IMR-90 (cell line): ENCODE results near the gene ARHGAP21. TPM values are rescaled to one million over a fixed set of nuclear protein-coding genes. Genes with fewer than 3 reads are reported as not detected.

ENCODE experiments used
- ATAC-seq: fragments of 200-7000 bp; cut with Tn5 transposase; 2 replicates; pipeline ENCODE4 v1.9.1; 2020; ENCODE audit warnings: low read depth, mild to moderate bottlenecking, moderate library complexity
- BruUV-seq: library from RNA; stranded (reverse); fragments of 400-500 nt; replicated peaks from 2 replicates; lab custom pipeline; 2021; lab: Mats Ljungman, UMichigan
- CTCF ChIA-PET: fragments of 300-600 bp; formaldehyde crosslinking; extraction: SDS; loops from one replicate; lab custom pipeline; 2021; ENCODE audit warnings: antibody characterized with exemption; lab: Yijun Ruan, JAX
- POLR2A ChIA-PET: fragments of 300-600 bp; sonication (Branson Sonifier 250); formaldehyde crosslinking; loops from one replicate; lab custom pipeline; 2022; ENCODE audit warnings: antibody characterized with exemption; ENCODE audit not compliant: unreplicated experiment; lab: Charles Lee
- DNase-seq: peaks from one replicate; pipeline ENCODE4 v3.0.0; 2013
- H2AFZ ChIP-seq: replicated peaks from 2 replicates; pipeline ENCODE3; 2013; ENCODE audit warnings: low read length, mild to moderate bottlenecking; ENCODE audit not compliant: poor library complexity
- H2AK5ac ChIP-seq: 2 replicates; pipeline ENCODE4 v1.6.1; 2013; ENCODE audit warnings: low read depth, low read length, inconsistent platforms
- H2AK9ac ChIP-seq: replicated peaks from 2 replicates; pipeline ENCODE3; 2013; ENCODE audit warnings: mild to moderate bottlenecking, low read depth, low read length, moderate library complexity; ENCODE audit not compliant: poor library complexity
- H2BK120ac ChIP-seq: 2 replicates; pipeline ENCODE4 v1.6.1; 2013; ENCODE audit warnings: low read depth, low read length, inconsistent platforms
- H2BK15ac ChIP-seq: 3 replicates; pipeline ENCODE4 v1.6.1; 2013; ENCODE audit warnings: low read depth, low read length, inconsistent platforms
- H2BK20ac ChIP-seq: 2 replicates; pipeline ENCODE4 v1.6.1; 2013; ENCODE audit warnings: low read depth, mild to moderate bottlenecking, inconsistent platforms, low read length, moderate library complexity
- H2BK5ac ChIP-seq: 2 replicates; pipeline ENCODE4 v1.6.1; 2013; ENCODE audit warnings: mild to moderate bottlenecking, low read depth, low read length, inconsistent platforms; ENCODE audit not compliant: poor library complexity, severe bottlenecking
- H3K14ac ChIP-seq: replicated peaks from 2 replicates; pipeline ENCODE4 v1.6.1; 2013; ENCODE audit warnings: low read depth, low read length, inconsistent platforms
- H3K18ac ChIP-seq: 2 replicates; pipeline ENCODE4 v1.6.1; 2013; ENCODE audit warnings: low read depth, low read length, control low read depth
- H3K23ac ChIP-seq: 2 replicates; pipeline ENCODE4 v1.6.1; 2013; ENCODE audit warnings: low read depth, low read length, inconsistent platforms
- H3K27ac ChIP-seq: 2 replicates; pipeline ENCODE4 v1.5.1; 2013; ENCODE audit warnings: mild to moderate bottlenecking, control low read depth, low read length; ENCODE audit not compliant: insufficient read depth
- H3K27me3 ChIP-seq: 2 replicates; pipeline ENCODE4 v1.6.1; 2013; ENCODE audit warnings: low read length; ENCODE audit not compliant: control insufficient read depth, insufficient read depth
- H3K36me3 ChIP-seq: 2 replicates; pipeline ENCODE4 v1.6.1; 2013; ENCODE audit warnings: low read length, mixed read lengths; ENCODE audit not compliant: control insufficient read depth, insufficient read depth
- H3K4ac ChIP-seq: 2 replicates; pipeline ENCODE4 v1.6.1; 2013; ENCODE audit warnings: low read depth, low read length, inconsistent platforms
- H3K4me1 ChIP-seq: 2 replicates; pipeline ENCODE4 v1.6.1; 2013; ENCODE audit warnings: low read length, mixed read lengths; ENCODE audit not compliant: control insufficient read depth, insufficient read depth
- H3K4me2 ChIP-seq: 2 replicates; pipeline ENCODE4 v1.6.1; 2013; ENCODE audit warnings: low read depth, mild to moderate bottlenecking, control low read depth, low read length, moderate library complexity
- H3K4me3 ChIP-seq: 2 replicates; pipeline ENCODE4 v1.5.1; 2013; ENCODE audit warnings: low read depth, mild to moderate bottlenecking, control low read depth, low read length, moderate library complexity; ENCODE audit not compliant: insufficient read depth
- H3K56ac ChIP-seq: 2 replicates; pipeline ENCODE4 v1.6.1; 2013; ENCODE audit warnings: low read length, inconsistent platforms; ENCODE audit not compliant: insufficient read depth; ENCODE audit errors: extremely low read depth
- H3K79me1 ChIP-seq, 2 experiments: 2 replicates each; pipeline ENCODE4 v1.6.1; 2013; ENCODE audit warnings: low read length in 2 of 2, inconsistent platforms in 1 of 2, low read depth in 1 of 2
- H3K9ac ChIP-seq: 2 replicates; pipeline ENCODE4 v1.6.1; 2013; ENCODE audit warnings: low read depth, low read length, control low read depth
- H3K9me1 ChIP-seq: 2 replicates; pipeline ENCODE4 v1.6.1; 2013; ENCODE audit warnings: low read length, inconsistent platforms; ENCODE audit not compliant: insufficient read depth
- H3K9me3 ChIP-seq: 2 replicates; pipeline ENCODE4 v1.6.1; 2013; ENCODE audit warnings: low read length; ENCODE audit not compliant: control insufficient read depth, insufficient read depth
- H4K20me1 ChIP-seq: 2 replicates; pipeline ENCODE4 v1.6.1; 2013; ENCODE audit warnings: low read length, inconsistent platforms; ENCODE audit not compliant: insufficient read depth
- H4K5ac ChIP-seq: 2 replicates; pipeline ENCODE4 v1.6.1; 2013; ENCODE audit warnings: mild to moderate bottlenecking, low read depth, low read length, control low read depth
- H4K8ac ChIP-seq, 2 experiments: 2 replicates each; pipeline ENCODE4 v1.6.1; 2013; ENCODE audit warnings: low read depth in 2 of 2, low read length in 2 of 2, control low read depth in 1 of 2, inconsistent platforms in 1 of 2
- H4K91ac ChIP-seq: 2 replicates; pipeline ENCODE4 v1.6.1; 2013; ENCODE audit warnings: low read depth, low read length, inconsistent platforms; ENCODE audit not compliant: insufficient read depth
- CHD1 ChIP-seq: IDR thresholded peaks from 2 replicates; pipeline ENCODE4 v1.6.1; 2012; ENCODE audit warnings: low read depth, low read length, improper control_type of control experiment
- FOS ChIP-seq: fragments of 150-350 bp; IDR thresholded peaks from 2 replicates; pipeline ENCODE4 v1.6.1; 2016; ENCODE audit warnings: low read depth, low read length
- MAFK ChIP-seq: IDR thresholded peaks from 2 replicates; pipeline ENCODE4 v1.6.1; 2012; ENCODE audit warnings: low read depth, low read length, improper control_type of control experiment
- MXI1 ChIP-seq: IDR thresholded peaks from 2 replicates; pipeline ENCODE4 v1.6.1; 2012; ENCODE audit warnings: low read depth, mild to moderate bottlenecking, low read length, moderate library complexity, borderline replicate concordance
- RAD21 ChIP-seq: IDR thresholded peaks from 2 replicates; pipeline ENCODE4 v1.6.1; 2012; ENCODE audit warnings: low read length, improper control_type of control experiment
- RCOR1 ChIP-seq: IDR thresholded peaks from 2 replicates; pipeline ENCODE4 v1.6.1; 2012; ENCODE audit warnings: mild to moderate bottlenecking, low read length, improper control_type of control experiment; ENCODE audit not compliant: insufficient replicate concordance
- RFX5 ChIP-seq: IDR thresholded peaks from 2 replicates; pipeline ENCODE4 v1.8.0; 2012; ENCODE audit warnings: low read depth, mild to moderate bottlenecking, low read length, moderate library complexity
- SMC3 ChIP-seq: fragments of 150-350 bp; IDR thresholded peaks from 2 replicates; pipeline ENCODE4 v1.6.1; 2016; ENCODE audit warnings: low read depth, mild to moderate bottlenecking, antibody characterized with exemption, low read length, moderate library complexity
- WGBS, 2 experiments: methylation state at CpG; one replicate each; pipeline versions ENCODE4 v1.1.5 to v1.1.7; 2013; ENCODE audit warnings: missing lambda C conversion rate in 2 of 2; ENCODE audit not compliant: insufficient read length in 1 of 2; ENCODE audit errors: extremely low coverage in 2 of 2; 5-methylcytosine and 5-hydroxymethylcytosine counted together
- dilution Hi-C: fragments of 300-500 bp; cut with HindIII; formaldehyde crosslinking; loops from one replicate; pipeline ENCODE4 v1.14.3; 2018; ENCODE audit warnings: low sequenced_read_pairs; ENCODE audit not compliant: unreplicated experiment
- in situ Hi-C: fragments of 300-500 bp; cut with MboI; formaldehyde crosslinking; loops from 3 replicates; pipeline ENCODE4 v1.14.3; 2019; ENCODE audit warnings: low sequenced_read_pairs, inconsistent platforms, mixed read lengths
- intact Hi-C: fragments of 100-400 bp; cut with micrococcal nuclease; formaldehyde crosslinking; loops from 2 replicates; pipeline ENCODE4 v1.10.0; 2022
- polyA plus RNA-seq, 3 experiments: library from polyadenylated mRNA; depleted of rRNA; stranded (reverse); fragments of >200 nt; gene quantifications; 2 replicates each; pipeline ENCODE4 v1.2.3, GENCODE V29; 2012; ENCODE audit warnings: low replicate concordance in 1 of 3
- total RNA-seq: library from RNA; depleted of rRNA; stranded (reverse); fragments of >200 nt; gene quantifications from 2 replicates; pipeline ENCODE4 v1.2.3, GENCODE V29; 2012
- TF ChIP-seq, protein P1 (sequence below): conservative IDR thresholded peaks from 2 replicates; pipeline ENCODE4 v1.5.1; 2012; ENCODE audit warnings: mild to moderate bottlenecking, low read depth, low read length, improper control_type of control experiment
- TF ChIP-seq, protein P2 (sequence below): fragments of 150-350 bp; IDR thresholded peaks from 2 replicates; pipeline ENCODE4 v1.6.1; 2016; ENCODE audit warnings: low read depth, mild to moderate bottlenecking, low read length, moderate library complexity, borderline replicate concordance
- TF ChIP-seq, protein P3 (sequence below): fragments of 150-350 bp; IDR thresholded peaks from 2 replicates; pipeline ENCODE4 v1.6.1; 2017; ENCODE audit warnings: mild to moderate bottlenecking, antibody characterized with exemption, low read length, low read depth

ARHGAP21 gene
- total and polyA plus RNA-seq, 2 of the 4 experiments (the other 2 are of a cell fraction): 43.3 to 94.3 TPM

DNA sequence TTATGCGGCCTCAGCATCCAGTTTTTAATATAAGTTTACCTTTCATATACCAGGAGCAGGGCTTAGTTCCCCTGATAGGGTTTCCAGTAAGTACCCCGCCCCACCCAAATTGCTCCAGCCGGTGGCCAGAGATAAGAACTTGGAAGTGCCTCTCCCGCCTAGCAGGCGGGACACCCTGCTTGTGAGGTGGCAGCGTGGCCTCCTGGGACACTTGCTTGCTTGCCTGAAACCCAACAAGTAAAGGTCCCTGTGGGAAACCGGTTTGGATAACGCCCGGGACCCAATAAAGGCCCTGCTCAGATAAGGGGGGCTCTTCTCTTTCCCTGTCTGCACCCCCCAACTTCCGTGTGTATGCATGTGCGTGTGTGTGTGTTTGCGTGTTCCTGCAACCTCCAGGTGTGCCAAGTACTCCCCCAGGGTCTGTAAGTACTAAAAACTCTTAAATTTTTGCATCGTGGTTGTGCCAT is 154.3 kb downstream of the ARHGAP21 start:
- BruUV-seq: no TSS peak
- CTCF ChIA-PET: no interaction called here

More for the DNA sequence above, 154.3 kb downstream of the ARHGAP21 start:
- no peak for TF ChIP-seq FOS
- TF ChIP-seq, protein P1, sequence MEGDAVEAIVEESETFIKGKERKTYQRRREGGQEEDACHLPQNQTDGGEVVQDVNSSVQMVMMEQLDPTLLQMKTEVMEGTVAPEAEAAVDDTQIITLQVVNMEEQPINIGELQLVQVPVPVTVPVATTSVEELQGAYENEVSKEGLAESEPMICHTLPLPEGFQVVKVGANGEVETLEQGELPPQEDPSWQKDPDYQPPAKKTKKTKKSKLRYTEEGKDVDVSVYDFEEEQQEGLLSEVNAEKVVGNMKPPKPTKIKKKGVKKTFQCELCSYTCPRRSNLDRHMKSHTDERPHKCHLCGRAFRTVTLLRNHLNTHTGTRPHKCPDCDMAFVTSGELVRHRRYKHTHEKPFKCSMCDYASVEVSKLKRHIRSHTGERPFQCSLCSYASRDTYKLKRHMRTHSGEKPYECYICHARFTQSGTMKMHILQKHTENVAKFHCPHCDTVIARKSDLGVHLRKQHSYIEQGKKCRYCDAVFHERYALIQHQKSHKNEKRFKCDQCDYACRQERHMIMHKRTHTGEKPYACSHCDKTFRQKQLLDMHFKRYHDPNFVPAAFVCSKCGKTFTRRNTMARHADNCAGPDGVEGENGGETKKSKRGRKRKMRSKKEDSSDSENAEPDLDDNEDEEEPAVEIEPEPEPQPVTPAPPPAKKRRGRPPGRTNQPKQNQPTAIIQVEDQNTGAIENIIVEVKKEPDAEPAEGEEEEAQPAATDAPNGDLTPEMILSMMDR: no peak
- TF ChIP-seq, protein P2, sequence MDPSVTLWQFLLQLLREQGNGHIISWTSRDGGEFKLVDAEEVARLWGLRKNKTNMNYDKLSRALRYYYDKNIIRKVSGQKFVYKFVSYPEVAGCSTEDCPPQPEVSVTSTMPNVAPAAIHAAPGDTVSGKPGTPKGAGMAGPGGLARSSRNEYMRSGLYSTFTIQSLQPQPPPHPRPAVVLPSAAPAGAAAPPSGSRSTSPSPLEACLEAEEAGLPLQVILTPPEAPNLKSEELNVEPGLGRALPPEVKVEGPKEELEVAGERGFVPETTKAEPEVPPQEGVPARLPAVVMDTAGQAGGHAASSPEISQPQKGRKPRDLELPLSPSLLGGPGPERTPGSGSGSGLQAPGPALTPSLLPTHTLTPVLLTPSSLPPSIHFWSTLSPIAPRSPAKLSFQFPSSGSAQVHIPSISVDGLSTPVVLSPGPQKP: no peak
- TF ChIP-seq MXI1: no peak
- TF ChIP-seq RAD21: no peak
- TF ChIP-seq MAFK: no peak
- no peak for TF ChIP-seq RFX5
- no peak for TF ChIP-seq RCOR1
- TF ChIP-seq SMC3: no peak
- TF ChIP-seq CHD1: no peak
- TF ChIP-seq, protein P3, sequence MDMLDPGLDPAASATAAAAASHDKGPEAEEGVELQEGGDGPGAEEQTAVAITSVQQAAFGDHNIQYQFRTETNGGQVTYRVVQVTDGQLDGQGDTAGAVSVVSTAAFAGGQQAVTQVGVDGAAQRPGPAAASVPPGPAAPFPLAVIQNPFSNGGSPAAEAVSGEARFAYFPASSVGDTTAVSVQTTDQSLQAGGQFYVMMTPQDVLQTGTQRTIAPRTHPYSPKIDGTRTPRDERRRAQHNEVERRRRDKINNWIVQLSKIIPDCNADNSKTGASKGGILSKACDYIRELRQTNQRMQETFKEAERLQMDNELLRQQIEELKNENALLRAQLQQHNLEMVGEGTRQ: no peak
- no peak overlapping the region for H2AK9ac ChIP-seq
- no peak overlapping the region for H3K14ac ChIP-seq
- WGBS, 2 experiments: 94% methylated on average over 5 of the region's 13 CpGs; no CpG with 5 or more reads in 1 of the 2 experiments
- no peak overlapping the region for H2BK15ac ChIP-seq
- H4K8ac ChIP-seq: no peak overlapping the region
- H2AK5ac ChIP-seq: no peak overlapping the region
- H2AFZ ChIP-seq: no peak overlapping the region
- dilution Hi-C loops (no loop called here), in situ Hi-C loops (no loop called here), intact Hi-C loops (no loop called here)
- no peak overlapping the region for H3K27ac ChIP-seq
- H3K56ac ChIP-seq: no peak overlapping the region
- no peak overlapping the region for H3K18ac ChIP-seq
- H3K27me3 ChIP-seq: no peaks in the 10 kb centered on the region; the same call in none of the 2 replicates
- POLR2A ChIA-PET: no interaction called here
- H3K4me1 ChIP-seq: no peaks in the 10 kb centered on the region
- no peaks in the 10 kb centered on the region for H4K20me1 ChIP-seq
- no peak overlapping the region for H4K91ac ChIP-seq
- H2BK5ac ChIP-seq: no peak overlapping the region
- no peak overlapping the region for H2BK120ac ChIP-seq
- no peak overlapping the region for H3K23ac ChIP-seq
- DNase-seq: no peak
- H3K36me3 ChIP-seq: no peaks in the 10 kb centered on the region
- no peak overlapping the region for H4K5ac ChIP-seq
- no peak overlapping the region for H3K9ac ChIP-seq
- no peak overlapping the region for H3K4ac ChIP-seq
- H3K9me1 ChIP-seq: no peaks in the 10 kb centered on the region
- H3K4me3 ChIP-seq: no peak overlapping the region
- H3K79me1 ChIP-seq: no peaks in the 10 kb centered on the region
- no peak for ATAC-seq
- no peak overlapping the region for H2BK20ac ChIP-seq
- no peaks in the 10 kb centered on the region for H3K9me3 ChIP-seq
- H3K4me2 ChIP-seq: no peak overlapping the region
